ENCODE measurements around the gene PNPLA7.

Gene PNPLA7

DNA sequence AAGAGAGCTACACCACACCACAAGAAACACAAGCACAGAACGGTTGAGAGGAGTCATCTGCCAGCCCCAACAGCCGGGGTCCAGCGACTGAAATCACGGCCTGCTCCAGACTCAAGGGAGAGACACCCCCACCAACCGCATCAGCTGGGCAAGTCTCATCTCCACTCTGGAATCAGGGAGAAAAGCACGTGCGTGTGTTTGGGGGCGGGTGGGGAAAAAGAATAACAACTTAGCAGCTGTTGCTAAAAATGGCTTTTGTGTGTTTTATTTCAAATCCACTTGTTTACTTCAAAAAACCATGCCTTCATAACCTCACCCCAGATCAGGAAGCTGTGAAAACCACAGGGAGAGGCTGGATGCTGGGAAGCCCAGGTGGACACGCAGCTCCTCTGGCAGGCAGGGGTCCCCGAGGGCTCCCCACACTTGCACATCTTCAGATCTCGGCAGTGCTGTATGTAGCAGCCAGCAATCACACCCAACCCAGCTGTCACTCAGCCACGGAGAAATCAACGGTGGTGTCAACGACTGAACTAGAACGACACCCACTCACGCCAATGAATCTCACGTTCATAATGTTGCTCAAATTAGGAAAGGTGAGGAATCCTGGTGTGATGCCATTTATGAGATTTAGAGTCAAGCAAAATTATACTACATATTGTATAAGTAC, 19.0 kb downstream of the PNPLA7 start:
- H3K4me3 ChIP-seq (ENCODE audit: control insufficient read depth, low read depth, low read length) = no peak overlapping the region
- TF ChIP-seq CTCF (conservative IDR thresholded peaks at IDR 0.05; ENCODE audit: control insufficient read depth, insufficient read depth, low read depth, low read length) = no peak
- DNase-seq (ENCODE audit: low read depth) = no peak

GRCh38 chr9:137530331-137530730, 19.9 kb downstream of the PNPLA7 start:
- DNase-seq (ENCODE audit: low read depth) = no peak
- H3K4me3 ChIP-seq (ENCODE audit: control insufficient read depth, low read depth, low read length) = no peak overlapping the region
- no peak for TF ChIP-seq CTCF (conservative IDR thresholded peaks at IDR 0.05; ENCODE audit: control insufficient read depth, insufficient read depth, low read depth, low read length)

DNA sequence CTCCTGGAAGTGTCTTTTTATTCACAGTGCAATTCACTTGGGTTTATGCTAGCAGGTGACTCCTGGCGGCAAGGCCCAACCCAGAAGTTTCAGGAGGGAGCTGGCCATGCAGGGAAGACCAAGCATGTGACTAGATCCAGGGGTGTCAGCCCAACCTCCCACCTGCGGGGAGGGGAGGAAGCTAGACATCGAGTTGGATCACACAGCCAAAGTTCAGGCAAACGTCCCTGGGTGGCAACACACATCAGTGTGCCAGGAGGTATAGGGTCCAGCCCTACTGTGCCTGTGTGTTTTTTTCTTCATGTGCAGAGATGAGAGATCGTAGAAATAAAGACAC, 25.3 kb downstream of the PNPLA7 start:
- DNase-seq (ENCODE audit: low read depth) = no peak
- no peak for TF ChIP-seq CTCF (conservative IDR thresholded peaks at IDR 0.05; ENCODE audit: control insufficient read depth, insufficient read depth, low read depth, low read length)
- no peak overlapping the region for H3K4me3 ChIP-seq (ENCODE audit: control insufficient read depth, low read depth, low read length)

DNA sequence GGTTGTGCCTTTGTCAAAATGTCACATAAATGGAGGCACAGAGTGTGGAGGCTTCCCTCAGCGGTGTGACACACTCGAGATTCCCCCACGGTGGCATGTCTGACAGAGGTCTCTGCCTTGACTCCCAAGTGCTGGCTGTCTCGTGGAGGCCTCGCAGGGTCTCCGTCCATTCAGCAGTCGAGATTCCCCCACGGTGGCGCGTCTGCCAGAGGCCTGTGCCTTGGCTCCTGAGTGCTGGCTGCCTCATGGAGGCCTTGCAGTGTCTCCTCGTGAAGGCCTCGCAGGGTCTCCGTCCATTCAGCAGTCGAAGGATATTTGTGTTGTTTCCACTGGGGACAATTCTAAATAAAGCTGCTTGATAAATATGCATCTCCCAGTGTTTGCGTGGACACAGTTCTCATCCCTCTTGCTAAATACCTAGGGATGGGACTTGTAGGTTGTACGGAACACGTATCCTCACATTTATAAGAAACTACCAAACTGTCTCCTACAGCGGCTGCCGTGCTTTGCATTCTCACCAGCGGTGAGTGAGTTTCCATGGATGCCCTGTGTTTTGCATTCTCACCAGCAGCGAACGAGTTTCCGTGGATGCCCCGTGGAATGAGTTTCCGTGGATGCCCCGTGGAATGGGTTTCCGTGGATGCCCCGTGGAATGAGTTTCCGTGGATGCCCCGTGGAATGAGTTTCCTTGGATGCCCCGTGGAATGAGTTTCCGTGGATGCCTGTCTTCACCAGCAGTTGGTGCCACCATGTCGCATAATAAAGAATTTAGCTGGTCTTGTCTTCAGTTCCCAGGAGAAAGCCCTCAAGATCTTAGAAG, 25.8 kb downstream of the PNPLA7 start:
- no peak for DNase-seq (ENCODE audit: low read depth)
- no peak overlapping the region for H3K4me3 ChIP-seq (ENCODE audit: control insufficient read depth, low read depth, low read length)
- TF ChIP-seq CTCF (conservative IDR thresholded peaks at IDR 0.05; ENCODE audit: control insufficient read depth, insufficient read depth, low read depth, low read length) = no peak

- no peak for DNase-seq (ENCODE audit: low read depth)
- H3K4me3 ChIP-seq (ENCODE audit: control insufficient read depth, low read depth, low read length) = no peak overlapping the region
- TF ChIP-seq CTCF (conservative IDR thresholded peaks at IDR 0.05; ENCODE audit: control insufficient read depth, insufficient read depth, low read depth, low read length) = no peak
Observed at GRCh38 chr9:137522746-137523455, 27.3 kb downstream of the PNPLA7 start.

- H3K4me3 ChIP-seq (ENCODE audit: control insufficient read depth, low read depth, low read length) = no peak overlapping the region
Observed at GRCh38 chr9:137521405-137521985, 28.7 kb downstream of the PNPLA7 start.

More at GRCh38 chr9:137521405-137521985, 28.7 kb downstream of the PNPLA7 start:
- no peak for DNase-seq (ENCODE audit: low read depth)
- no peak for TF ChIP-seq CTCF (conservative IDR thresholded peaks at IDR 0.05; ENCODE audit: control insufficient read depth, insufficient read depth, low read depth, low read length)

Measured in fibroblast of mammary gland (primary cell).